ENCODE results near the gene GPM6B. TPM values are rescaled to one million over a fixed set of nuclear protein-coding genes. Genes with fewer than 3 reads are reported as not detected.
"Not testable (repeated sequence)": the region's sequence is repeated elsewhere in the genome, so short reads cannot be mapped to it uniquely, and the experiment has no call there.

The GPM6B gene
- total RNA-seq, 1 experiment from 2014 or later, result 14.4 TPM

DNA sequence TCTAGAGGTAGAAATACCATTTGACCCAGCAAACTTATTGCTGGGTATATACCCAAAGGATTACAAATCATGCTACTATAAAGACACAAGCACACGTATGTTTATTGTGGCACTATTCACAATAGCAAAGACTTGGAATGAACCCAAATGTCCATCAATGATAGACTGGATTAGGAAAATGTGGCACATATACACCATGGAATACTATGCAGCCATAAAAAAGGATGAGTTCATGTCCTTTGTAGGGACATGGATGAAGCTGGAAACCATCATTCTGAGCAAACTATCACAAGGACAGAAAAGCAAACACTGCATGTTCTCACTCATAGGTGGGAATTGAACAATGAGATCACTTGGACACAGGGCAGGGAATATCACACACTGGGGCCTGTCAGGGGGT is 86.4 kb downstream of the GPM6B start:
- DNase-seq (ENCODE audit: low read depth), result not testable (repeated sequence)

DNA sequence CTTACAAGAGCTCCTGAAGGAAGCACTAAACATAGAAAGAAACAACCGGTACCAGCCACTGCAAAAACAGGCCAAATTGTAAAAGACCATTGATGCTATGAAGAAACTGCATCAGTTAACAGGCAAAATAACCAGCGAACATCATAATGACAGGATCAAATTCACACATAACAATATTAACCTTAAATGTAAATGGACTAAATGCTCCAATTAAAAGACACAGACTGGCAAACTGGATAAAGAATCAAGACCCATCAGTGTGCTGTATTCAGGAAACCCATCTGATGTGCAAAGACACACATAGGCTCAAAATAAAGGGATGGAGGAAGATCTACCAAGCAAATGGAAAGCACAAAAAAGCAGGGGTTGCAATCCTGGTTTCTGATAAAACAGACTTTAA is 90.3 kb downstream of the GPM6B start:
- not testable (repeated sequence) for DNase-seq (ENCODE audit: low read depth)

DNA sequence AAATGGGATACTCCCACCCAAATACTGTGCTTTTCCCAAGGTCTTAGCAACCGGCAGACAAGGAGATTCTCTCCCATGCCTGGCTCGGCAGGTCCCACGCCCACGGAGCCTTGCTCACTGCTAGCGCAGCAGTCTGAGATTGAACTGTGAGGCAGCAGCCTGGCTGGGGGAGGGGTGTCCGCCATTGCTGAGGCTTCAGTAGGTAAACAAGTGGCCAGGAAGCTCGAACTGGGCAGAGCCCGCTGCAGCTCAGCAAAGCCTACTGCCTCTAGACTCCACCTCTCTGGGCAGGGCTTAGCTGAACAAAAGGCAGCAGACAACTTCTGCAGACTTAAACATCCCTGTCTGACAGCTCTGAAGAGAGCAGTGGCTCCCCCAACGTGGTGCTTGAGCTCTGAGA is 92.0 kb downstream of the GPM6B start:
- DNase-seq (ENCODE audit: low read depth), result not testable (repeated sequence)

DNA sequence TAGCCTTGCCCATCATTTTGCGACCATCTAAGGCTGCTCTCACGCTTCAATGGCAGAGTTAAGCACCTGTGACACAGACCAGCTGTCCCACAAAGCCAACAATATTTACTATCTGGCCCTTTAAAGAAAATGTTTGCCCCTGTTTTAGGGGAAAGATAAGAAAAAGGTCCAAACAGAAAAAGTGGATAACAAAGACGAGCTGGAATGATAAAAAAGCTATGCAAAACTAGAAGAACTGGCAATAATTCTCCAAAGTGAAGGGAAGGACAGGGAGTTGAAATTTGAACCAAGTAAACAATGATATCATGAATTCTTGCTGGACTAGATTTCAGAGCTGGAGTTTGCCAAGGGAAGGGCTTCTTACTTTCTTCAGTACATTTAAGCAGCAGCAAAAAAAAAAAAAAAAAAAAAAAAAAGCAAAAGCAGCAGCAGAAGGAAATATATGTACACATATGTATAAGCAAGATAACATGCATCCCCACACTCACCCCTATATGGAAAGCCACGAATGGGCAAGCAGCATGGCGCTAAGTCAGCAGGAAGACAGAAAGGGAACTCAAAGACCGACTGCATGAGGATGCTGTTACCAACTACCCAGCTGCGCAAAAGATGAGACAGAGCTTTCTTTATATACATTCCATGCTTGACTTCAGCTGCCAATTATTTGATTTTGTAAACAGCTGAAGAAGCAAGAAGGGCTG is 94.9 kb downstream of the GPM6B start:
- peak; percentile 89 for DNase-seq (ENCODE audit: low read depth)

DNA sequence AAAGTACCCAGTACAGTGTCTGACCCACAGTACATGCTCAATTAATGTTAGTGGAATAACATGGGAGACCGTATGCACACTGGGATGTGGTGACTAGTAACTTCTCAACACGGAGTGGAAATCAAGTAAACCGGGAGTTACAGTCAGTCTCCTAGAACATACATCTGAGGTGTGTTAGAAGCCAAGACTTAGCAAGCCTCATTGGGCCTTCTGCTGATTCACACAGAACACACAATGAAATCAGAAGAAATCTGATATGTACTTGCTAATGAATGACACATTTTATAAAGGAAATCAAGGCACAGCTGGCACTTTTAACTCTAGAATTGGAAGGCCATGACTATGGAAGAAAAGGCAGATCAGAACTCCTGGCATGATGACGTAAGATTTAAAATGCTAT is 95.5 kb downstream of the GPM6B start:
- DNase-seq (ENCODE audit: low read depth), result peak; percentile 24

Other genes starting within 250 kb of the GPM6B start
- gene EGFL6, start 247.5 kb downstream of the GPM6B start, total RNA-seq (2014; rRNA removed), result not detected in 2 replicates
- 1.4 and 2.0 TPM in 2 replicates for gene TCEANC, start 164.0 kb downstream of the GPM6B start, total RNA-seq (2014; rRNA removed)
- 20.2 and 32.2 TPM in 2 replicates for gene RAB9A, start 128.0 kb downstream of the GPM6B start, total RNA-seq (2014; rRNA removed)
- 11.5 TPM in 2 replicates for gene TRAPPC2, start 82.5 kb downstream of the GPM6B start, total RNA-seq (2014; rRNA removed)
- 5.8 and 7.3 TPM in 2 replicates for gene OFD1, start 82.3 kb downstream of the GPM6B start, total RNA-seq (2014; rRNA removed)
- gene GEMIN8, start 212.8 kb upstream of the GPM6B start, total RNA-seq (2014; rRNA removed), result 11.9 and 15.7 TPM in 2 replicates

All from LHCN-M2 (cell line).